HG03025 (cell line): Measurements from ENCODE around the gene MKKS.
"Not testable (repeated sequence)": the region's sequence is repeated elsewhere in the genome, so short reads cannot be mapped to it uniquely, and the experiment has no call there.

ENCODE experiments used
- ATAC-seq: cut with Tn5 transposase; IDR thresholded peaks from one replicate; pipeline ENCODE4 v1.9.1; 2021; ENCODE audit warnings: mild to moderate bottlenecking, moderate library complexity; ENCODE audit not compliant: unreplicated experiment, low FRiP score

MKKS gene

DNA sequence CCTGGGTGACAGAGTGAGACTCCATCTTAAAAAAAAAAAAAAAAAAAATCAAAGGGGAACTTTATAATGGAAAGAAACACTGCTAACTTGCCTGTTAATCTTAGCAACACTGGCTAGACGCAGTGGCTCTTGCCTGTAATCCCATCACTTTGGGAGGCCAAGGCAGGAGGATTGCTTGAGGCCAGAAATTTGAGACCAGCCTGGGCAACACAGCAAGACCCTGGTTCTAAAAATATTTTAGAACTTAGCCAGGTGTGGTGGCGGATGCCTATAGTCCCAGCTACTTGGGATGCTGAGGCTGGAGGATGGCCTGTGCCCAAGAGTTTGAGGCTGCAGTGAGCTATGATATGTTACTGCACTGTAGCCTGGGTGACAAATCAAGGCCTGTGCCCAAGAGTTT lies 16.8 kb downstream of the MKKS start:
- ATAC-seq, result not testable (repeated sequence)

DNA sequence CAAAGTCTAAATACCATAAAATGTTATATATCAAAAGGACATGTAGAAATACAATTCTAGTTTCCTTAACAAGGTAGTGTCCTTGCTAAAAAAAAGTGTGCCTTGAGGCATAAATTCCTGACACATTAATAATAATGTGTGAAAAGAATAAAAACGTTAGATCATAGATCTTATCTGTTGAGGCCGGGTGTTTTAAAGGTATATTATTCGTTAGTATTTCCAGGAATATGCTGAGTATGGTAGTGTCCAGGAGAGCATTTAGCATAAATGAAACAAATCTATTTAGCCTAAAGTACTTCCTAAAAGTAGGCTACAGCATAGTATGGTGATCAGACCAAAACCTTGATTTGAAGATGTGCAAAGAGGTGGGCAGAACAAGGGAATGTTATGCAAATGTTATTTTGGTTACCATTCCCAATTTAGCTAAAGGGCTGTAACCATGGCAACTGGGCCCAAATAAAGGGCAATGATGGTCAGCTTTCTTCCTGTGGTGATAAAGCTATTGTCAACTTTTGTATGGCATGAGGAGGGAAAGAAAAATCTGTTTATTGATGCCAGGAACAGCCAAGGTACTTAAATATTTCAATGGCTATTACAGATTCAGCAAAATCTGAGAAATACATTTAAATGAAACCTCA lies 18.9 kb downstream of the MKKS start:
- ATAC-seq, result no peak

DNA sequence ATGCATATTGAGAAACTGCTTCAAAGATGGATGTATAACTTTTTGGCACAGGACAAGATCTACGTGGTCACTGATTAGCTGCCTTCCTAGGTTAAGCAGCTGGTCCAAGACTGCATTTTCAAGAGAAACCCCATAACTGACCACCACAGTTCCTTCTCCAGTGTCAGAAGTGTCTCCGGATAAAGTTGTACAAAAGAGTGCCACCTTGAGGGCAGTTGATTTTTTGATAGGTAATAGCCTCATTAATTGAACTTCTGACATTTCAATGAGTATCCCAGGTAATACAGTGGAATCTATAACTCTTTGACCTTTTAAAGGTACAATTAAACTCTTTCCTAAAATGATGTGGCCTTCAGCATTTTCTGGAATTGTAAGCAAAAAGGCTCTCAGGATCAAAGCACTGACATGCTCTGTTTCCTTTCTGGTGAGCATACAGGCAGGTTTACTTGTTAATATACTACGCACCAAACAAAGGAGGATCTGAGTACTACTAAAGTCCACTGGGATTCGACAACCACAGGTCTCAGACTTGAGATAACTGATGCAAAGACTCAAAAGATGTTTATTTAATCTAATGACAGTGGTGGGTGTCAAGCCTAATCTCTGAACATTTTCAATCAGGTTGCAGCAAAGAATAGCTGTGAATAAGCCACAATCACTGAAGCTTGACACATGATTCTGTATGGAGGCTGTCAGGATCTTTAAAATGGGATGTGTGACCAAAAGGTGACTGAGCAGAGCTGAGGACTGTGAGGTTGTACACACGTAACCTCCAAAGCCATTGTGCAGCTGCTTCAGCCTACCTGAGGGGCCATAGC lies 21.2 kb downstream of the MKKS start:
- ATAC-seq, result no peak

DNA sequence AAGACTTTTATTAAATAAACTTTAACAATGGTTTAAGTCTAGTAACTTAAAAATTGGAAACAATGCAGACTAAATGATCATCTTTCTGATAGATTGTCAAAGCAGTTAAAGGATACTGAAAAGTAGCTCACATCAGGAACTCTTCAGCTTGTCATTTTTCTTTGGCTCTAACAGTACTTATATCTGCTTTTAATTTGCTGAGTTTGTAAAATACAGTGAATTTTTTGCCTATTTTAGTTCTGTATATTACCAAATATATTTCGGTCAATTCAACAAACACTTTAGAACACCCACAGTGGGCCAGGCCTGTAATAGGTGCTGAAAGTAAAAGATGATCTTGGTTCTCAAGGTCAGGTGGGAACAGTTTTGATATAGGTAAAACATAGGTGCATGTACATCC lies 22.3 kb downstream of the MKKS start:
- no peak for ATAC-seq

DNA sequence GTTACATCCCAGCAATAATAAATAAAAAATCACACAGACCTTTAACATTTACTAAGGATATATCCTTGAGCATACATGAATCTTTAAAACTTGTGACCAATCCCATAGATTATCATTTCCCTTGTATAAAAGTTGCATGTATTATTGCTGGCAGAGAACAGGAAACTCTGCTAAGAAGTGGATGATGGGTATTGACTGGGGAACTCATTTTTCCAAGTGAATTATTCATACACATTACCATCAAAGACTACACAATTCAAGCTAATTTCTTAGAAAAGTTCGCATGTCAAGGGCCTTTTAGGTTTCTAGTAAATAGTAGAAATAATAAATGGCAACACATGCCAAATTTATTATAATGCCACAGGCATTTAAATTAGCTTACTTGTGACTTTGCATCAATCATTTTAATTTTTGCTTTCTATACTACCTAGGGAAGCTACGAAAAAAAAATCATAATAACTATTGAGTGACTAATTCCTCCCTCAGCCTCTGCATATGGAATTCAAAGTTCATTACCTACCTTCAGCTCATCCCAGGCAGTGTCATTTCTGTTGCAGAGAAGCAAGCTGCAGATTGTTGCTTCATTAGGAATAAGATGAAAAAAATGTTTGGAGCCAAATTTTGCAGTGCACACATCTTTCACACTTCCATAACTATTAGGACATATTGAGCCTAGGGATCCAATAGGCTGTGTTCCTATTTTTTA lies 25.8 kb downstream of the MKKS start:
- no peak for ATAC-seq

DNA sequence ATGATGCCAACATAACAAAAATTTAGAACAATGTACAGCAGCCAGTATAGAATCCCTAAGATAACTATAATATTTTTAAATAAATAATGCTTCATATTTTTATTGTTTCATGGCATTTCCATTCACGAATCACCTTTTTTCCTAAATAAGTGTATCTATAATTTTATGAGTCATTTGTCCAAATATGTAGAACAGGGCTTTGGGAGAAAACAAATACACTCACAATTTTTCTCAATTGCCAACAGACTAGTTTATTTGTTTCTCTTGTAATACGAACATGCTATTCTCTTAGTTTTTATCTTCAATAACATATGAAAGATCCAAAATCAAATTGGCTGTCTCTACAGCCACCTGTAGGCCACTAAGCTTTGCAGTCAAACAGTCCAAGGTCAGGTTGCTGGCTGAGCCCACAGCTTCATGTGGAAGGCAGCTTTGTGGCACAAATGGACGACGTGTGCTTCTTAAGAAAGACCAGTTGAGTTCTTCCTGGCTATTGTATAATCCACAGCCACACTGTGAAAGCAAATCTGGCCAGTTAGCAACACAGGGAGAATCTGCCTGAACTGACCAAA lies 29.0 kb downstream of the MKKS start:
- no peak for ATAC-seq

DNA sequence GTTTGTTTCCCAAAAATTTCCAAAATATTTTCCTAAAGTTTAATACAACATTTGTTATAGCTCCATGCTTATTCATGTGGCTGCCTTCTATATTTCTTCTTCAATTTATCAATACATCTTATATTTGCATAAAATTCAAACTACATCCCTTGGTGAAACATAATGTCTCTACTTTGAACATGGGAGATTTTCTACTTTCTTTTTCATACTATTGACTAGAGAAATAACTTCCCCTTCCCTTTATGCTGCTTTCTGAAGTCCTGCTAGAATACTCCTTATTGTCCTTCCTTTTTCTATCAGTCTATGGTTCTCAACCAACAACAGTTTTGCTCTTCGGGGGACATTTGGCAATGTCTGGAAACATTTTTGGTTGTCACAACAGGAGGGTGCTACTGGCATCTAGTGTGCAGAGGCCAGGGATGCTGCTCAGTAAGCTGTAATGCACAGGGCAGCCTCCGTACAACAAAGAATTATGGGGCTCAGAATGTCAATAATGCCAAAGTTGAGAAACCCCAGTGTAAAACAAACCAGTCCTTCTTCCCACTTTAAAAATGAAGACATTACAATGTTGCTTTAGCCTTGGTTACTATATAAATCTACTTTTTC lies 29.9 kb downstream of the MKKS start:
- no peak for ATAC-seq

DNA sequence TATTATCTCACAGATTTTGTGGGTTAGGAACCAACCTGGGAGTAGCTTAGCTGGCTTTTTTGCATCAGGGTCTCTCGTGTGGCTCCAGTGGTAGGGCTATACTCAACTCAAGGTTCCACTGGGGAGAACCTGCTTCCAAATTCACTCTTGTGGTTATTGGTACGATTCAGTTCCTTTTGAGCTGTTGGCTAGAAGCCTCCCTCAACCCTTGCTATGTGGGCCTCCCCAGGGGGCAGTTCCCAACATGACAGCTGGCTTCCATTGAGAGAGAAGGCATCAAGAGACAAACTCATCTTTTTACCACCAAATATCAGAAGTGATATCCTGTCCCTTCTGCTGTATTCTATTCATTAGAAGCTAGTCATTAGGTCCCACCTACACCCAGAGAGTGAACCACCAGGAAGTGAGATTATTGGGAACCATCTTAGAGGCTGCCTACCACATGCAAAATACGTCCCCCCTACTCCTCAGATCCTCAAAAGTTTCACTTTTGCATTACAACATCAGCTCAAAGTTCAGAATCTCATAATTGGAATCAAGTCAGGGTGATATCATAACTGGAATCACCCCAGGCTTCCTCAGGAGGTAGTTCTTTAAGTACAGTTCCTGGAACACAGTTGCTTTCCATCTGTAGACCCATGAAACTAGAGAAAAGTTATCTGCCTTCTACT lies 30.9 kb downstream of the MKKS start:
- no peak for ATAC-seq

DNA sequence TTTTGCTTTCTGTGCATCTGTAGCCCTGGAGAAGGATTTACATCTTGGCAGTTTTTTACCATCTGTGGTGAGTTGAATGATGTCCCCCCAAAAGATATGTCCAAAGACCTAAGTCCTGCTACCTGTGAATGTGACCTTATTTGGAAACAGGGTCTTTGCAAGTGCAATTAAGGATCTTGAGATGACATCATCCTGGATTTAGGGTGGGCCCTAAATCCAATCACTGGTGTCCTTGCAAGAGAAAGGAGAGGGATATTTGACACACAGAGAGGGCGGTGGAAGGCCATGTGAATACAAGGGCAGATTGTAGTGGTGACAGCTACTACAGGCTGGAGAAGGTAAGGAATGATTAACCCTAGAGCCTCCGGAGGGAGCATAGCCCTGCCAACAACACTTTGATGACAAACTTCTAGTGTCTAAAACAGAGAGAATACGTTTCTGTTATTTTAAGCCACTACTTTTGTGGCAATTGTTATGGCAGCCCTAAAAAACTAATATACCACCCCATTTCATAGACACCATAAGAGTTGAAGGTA lies 35.1 kb downstream of the MKKS start:
- ATAC-seq, result no peak

DNA sequence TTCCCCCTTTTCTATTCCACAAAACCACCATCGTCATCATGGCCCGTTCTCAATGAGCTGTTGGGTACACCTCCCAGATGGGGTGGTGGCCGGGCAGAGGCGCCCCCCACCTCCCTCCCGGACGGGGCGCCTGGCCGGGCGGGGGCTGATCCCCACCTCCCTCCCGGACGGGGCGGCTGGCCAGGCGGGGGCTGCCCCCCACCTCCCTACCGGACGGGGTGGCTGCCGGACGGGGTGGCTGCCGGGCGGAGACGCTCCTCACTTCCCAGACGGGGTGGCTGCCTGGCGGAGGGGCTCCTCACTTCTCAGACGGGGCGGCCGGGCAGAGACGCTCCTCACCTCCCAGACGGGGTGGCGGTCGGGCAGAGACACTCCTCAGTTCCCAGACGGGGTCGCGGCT lies 39.3 kb downstream of the MKKS start:
- ATAC-seq, result not testable (repeated sequence)

DNA sequence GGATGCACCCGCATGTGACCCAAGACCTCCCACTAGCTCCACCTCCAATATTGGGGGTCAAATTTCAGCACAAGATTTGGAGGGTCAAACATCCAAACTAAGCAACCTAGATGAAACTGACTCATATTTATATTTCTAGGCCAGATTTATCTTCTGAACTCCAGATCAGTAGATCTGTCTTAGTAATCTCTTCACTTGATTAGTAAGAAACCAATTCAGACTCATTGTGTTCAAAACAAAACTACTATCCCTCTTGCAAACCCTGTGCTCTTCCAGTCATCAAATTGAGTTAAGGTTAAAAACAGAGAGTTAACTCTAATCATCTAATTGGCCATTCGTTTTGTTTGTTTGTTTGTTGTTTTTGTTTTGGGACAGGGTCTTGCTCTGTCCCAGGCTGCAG lies 43.3 kb downstream of the MKKS start:
- ATAC-seq, result no peak

DNA sequence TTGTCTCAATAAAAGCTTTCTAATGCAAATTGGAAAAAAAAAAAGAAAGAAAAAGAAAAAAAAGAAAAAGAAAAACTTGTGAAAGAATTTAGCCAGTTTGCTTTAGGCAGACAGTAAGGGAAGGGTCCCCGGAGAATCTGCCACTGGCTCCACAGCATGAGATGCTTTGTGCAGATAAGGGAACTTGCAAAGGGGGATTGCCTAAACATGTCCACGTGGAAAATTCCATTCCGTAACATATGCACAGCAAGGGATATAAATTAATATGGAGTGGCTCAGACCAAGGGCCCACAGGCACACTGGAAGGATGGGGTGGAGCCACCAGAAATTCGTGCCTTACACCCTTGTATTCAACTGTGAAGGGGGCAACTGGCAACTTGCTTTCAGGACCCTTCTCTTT lies 45.4 kb downstream of the MKKS start:
- no peak for ATAC-seq

DNA sequence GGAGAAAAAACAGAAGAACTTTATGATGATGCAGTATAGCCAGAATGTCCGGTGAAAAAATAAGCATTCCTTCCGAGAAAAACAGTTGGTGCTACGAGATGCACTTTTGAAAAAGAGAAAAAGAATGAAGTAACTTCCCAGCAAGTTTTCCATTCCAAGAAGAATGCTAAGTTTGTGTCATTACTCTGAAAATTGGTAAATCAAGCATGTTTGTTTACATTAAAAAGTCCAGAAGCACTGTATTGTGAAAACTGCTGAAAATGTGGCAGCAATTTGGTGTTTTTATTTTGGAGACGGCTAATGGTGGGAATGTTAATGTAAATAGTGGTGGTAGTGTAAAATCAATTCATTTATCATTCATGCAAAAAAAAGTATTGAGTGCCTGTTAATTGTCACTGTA lies 46.3 kb downstream of the MKKS start:
- ATAC-seq, result no peak

DNA sequence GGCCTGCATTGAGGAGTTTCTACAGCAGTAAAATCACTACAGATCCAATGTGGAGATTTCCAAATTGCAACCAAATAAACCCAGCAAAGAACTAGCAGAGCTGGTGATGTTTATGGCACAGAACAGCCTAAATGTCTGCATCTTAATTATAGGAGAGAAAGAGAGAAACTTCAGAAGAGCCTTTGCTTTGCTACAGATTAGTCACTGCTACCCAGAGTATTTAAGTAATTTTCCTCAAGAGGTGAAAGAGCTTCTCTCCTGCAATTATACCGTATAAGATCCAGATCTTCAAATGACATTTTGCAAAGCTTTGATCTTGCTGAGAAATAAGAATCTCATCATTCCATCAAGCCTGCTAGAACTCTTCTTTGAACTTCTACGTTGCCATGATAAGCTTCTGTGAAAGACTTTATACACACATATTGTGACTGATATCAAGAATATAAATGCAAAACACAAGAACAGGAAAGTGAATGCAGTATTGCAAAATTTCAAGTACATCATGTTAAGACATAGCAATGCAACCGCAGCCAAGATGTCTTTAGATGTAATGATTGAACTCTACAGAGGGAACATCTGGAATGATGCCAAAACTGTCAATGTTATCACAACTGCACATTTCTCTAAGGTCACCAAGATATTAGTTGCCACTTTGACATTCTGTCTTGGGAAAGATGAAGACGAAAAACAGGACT lies 48.0 kb downstream of the MKKS start:
- no peak for ATAC-seq

DNA sequence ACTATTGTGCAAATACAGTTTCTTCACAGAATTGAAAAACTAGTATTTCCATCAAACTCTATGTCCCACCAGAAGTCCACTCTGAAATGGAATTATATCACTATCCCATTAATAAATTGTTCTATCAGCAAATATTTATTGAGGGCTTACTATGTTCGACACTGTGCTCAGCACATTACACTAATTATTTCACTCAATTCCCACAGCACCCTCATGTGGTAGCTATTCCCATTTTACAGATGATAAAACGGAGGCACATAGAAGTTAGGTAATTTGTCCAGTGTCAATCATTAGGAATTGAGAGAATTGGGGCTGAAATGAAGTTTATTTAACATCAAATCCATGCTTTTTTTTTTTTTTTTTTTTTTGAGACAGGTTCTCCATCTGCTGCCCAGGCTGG lies 52.5 kb downstream of the MKKS start:
- no peak for ATAC-seq

DNA sequence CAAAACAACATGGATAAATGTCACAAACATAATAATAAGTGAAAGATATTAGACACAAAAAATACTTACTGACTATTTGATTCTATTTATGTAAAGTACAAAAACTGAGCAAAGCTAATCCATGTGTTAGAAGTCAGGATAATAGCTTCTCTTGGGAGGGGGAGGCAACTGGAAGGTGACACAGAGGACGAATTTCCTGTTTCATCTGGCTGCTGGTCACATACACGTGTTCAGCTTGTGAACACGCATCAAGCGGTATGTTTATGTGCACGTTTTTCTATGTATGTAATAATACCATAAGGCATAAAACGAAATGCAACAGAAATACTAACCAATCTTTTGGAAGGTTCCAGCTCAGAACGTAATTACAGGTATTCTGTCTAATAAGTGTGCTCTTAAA lies 54.3 kb downstream of the MKKS start:
- ATAC-seq, result no peak

DNA sequence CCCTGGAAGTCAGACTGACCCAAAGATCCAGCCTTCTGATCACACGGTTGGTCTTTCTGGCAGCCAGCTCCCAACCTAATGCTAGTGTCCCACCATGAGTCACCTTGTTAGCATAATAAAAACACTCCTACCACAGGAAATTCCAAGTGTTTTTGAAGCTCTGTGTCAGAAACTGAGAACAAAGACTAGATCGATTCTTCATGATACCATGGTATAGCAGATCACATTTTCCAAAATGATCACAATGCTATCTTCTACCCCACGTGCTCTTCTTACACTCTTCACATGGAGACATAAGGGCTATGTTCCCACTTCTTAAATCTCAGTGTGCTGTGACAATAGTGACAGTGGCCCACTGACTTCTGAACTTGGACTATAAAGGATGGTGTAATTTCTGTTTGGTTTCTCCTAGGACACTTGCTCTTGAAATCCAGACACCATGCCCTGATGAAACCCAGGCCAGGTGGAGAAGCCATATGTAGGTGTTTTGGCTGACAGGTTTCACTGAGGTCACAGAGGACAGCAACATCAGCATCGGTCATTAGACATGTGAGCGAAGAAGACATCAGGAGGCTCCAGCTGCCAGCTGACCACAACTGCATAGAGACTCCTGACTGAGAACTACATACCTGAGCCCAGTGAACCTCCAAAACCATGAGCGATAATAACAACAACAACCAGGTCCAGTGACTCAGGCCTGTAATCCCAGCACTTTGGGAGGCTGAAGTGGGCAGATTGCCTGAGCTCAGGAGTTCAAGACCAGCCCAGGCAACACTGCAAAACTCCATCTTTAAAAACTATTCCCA lies 57.5 kb downstream of the MKKS start:
- no peak for ATAC-seq

DNA sequence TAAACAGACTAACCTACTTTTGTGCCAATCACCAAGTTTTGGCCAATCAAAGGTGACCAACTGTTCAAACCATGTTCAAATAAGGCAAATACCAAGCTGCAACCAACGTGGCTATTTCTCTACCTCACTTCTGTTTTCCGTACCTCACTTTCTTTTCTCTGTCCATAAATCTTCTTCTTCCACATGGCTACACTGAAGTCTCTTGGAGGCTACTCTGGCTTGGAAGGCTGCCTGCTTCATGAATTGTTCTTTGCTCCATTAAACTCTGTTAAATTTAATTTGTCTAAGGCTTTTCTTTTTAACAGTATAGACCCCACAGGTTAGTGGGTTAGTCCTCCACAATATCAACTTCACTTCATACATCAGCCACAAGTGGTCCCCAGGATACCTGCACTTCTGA lies 58.8 kb downstream of the MKKS start:
- ATAC-seq, result no peak

DNA sequence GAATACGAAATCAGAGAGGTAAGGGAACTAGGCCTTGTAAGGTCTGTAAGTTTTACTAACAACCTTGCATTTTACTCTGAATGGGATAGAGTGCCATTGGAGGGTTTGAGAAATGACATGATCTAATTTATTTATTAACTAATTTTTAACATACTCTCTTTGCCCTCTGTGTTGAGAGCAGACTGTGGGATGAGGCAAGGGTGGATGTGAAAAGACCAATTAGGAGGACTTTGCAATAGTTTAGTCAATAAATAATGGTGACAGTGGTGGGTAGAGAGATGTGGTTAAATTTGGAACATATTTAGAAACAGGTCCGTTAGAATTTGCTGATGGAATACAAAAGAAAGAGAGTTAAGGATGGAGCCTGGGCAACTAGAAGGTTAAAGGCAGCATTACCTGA lies 60.0 kb downstream of the MKKS start:
- no peak for ATAC-seq
